IgD-negative memory B cell (primary cell): Measurements from ENCODE around the gene HCFC2. TPM values are rescaled to one million over a fixed set of nuclear protein-coding genes. Genes with fewer than 3 reads are reported as not detected.
A peak's percentile ranks its signal among the peaks of the same experiment; 100 is the strongest.

ENCODE experiments used
- H3K27ac Mint-ChIP-seq, 3 donors: one replicate each; pipeline ENCODE4 v1.8.0; 2020 to 2022; ENCODE audit warnings: mild to moderate bottlenecking in 3 of 3, mixed read lengths in 3 of 3, moderate library complexity in 1 of 3
- H3K27me3 Mint-ChIP-seq: one replicate; pipeline ENCODE4 v1.8.0; 2021; ENCODE audit warnings: mixed read lengths
- H3K36me3 Mint-ChIP-seq: one replicate; pipeline ENCODE4 v1.8.0; 2020; ENCODE audit warnings: mild to moderate bottlenecking, mixed read lengths
- H3K4me1 Mint-ChIP-seq, 3 donors: one replicate each; pipeline ENCODE4 v1.8.0; 2020 to 2022; ENCODE audit warnings: mixed read lengths in 3 of 3, mild to moderate bottlenecking in 1 of 3
- H3K4me3 Mint-ChIP-seq, 4 donors: one replicate each; pipeline ENCODE4 v1.8.0; 2020 to 2022; ENCODE audit warnings: mild to moderate bottlenecking in 4 of 4, mixed read lengths in 4 of 4, moderate library complexity in 3 of 4
- H3K9me3 Mint-ChIP-seq, 3 donors: one replicate each; pipeline ENCODE4 v1.8.0; 2020 to 2021; ENCODE audit warnings: mixed read lengths in 3 of 3, mild to moderate bottlenecking in 1 of 3
- polyA plus RNA-seq: library from polyadenylated mRNA; unstranded; fragments of 300-500 nt; fragmentation: Illumina TruSeq; gene quantifications from one replicate; pipeline ENCODE4 v1.2.3, GENCODE V29; 2021

HCFC2 gene
- polyA plus RNA-seq, 1 donor from 2014 or later, result 7.4 TPM

DNA sequence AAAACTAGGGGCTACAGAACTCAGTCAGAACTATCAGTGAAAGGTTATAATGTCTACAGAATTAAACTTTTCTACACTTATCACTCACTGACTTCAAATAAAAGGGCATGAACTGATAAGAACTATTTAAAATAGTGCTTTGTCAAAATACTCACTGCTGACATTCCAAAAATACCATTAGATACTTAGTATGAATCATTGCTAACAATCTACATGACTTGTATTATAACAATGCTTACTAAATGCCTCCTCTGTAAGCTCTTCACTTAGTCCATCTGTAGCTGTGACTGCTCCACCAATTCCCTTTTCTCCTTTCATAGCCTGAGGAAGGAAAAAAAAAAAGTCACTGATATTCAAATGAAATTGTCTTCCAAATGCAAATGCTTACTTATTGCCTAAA lies 56.7 kb downstream of the HCFC2 start:
- Mint-ChIP-seq H3K9me3 (no peaks in the 10 kb centered on the region), H3K27ac (no peak overlapping the region), H3K36me3 (peaks cover 3% of the 10 kb centered on the region), H3K4me3 (no peak overlapping the region), H3K4me1 (peaks cover 0 to 2% (median 1%) of the 10 kb centered on the region in 3 donors), H3K27me3 (no peaks in the 10 kb centered on the region)

DNA sequence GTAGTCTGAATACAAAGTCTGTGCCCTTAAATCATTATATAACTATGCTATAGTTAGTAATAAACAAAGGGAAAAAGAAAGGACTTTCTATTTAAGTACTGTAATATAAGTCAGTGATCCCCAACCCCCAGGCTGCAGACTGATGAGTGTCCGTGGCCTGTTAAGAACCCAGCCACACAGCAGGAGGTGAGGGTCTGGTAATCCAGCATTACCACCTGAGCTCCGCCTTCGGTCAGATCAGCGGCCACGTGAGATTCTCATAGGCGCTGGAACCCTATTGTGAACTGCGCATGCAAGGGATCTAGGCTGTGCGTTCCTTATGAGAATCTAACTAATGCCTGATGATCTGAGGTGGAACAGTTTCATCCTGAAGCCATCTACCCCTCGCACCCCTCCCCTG lies 58.0 kb downstream of the HCFC2 start:
- Mint-ChIP-seq H3K27ac (no peak overlapping the region), H3K4me1 (peaks cover 0 to 2% (median 1%) of the 10 kb centered on the region in 3 donors), H3K9me3 (no peaks in the 10 kb centered on the region), H3K4me3 (no peak overlapping the region), H3K27me3 (no peaks in the 10 kb centered on the region), H3K36me3 (peaks cover 4% of the 10 kb centered on the region)

DNA sequence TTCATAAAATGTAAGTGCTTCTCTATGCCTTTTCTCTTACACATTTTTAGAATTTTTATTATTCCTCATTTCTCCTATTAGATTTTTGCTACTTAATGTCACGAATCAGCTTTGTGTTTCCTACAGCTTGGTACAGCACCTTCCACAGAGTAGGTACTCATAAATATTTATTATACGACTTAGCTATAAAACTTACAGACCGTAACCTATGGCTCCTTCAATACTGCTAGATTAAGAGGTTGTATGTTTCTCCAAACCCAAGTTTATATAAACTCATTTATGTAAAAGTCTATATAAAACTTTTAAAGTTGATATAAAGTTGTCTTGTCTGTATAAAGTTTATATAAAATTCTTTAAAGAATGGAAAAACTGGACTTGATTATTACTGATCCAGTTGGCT lies 62.2 kb downstream of the HCFC2 start:
- no peak overlapping the region for H3K4me3 Mint-ChIP-seq
- no peaks in the 10 kb centered on the region for H3K9me3 Mint-ChIP-seq
- no peak overlapping the region for H3K27ac Mint-ChIP-seq
- peaks cover 4% of the 10 kb centered on the region for H3K36me3 Mint-ChIP-seq
- no peaks in the 10 kb centered on the region for H3K27me3 Mint-ChIP-seq
- H3K4me1 Mint-ChIP-seq, result peaks cover 0 to 7% (median 3%) of the 10 kb centered on the region in 3 donors

DNA sequence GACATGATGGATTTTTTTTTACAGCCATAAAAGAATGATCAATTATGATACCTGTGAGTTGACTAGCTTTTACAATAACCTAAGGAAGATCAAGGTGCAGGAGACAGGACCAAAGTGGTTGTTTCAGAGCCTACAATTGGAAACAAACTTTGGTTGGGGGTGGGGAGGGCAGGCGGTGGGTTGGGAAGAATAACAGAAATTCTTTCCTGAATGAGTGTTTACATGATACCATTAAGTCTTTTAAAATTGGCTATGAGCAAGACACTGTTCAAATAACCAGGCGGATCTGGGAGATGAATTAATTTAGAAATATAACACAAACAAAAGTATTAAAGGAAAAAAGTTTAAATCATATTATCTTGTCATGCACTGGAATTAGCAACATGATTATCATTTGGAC lies 66.4 kb downstream of the HCFC2 start:
- Mint-ChIP-seq H3K36me3 (peaks cover 2% of the 10 kb centered on the region), H3K4me1 (peaks cover 6 to 16% (median 13%) of the 10 kb centered on the region in 3 donors), H3K27me3 (no peaks in the 10 kb centered on the region)

DNA sequence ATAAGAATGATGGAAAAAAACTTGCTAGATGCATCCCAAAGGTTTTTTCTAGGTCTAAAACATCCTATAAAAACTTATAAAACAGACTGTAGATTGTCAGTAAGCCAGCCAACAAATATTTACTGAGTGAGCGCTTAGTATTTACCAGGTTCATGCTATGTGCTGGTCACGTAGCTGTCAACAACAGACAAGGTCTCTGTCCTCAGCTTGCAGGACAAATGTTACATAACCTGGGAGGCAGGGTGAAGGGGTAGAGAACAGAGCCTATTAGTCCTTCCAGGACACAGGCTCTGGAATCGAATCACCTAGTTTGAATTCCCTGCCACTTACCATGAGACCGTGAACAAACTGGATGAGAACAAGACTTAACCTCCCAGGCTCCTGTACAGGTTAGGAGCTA lies 67.3 kb downstream of the HCFC2 start:
- Mint-ChIP-seq H3K27ac (peak overlapping the region in 1 of 3 donors; percentile 24), H3K4me3 (no peak overlapping the region), H3K4me1 (peaks cover 13 to 23% (median 21%) of the 10 kb centered on the region in 3 donors), H3K27me3 (no peaks in the 10 kb centered on the region), H3K36me3 (no peaks in the 10 kb centered on the region), H3K9me3 (no peaks in the 10 kb centered on the region)

More for the DNA sequence above, 66.4 kb downstream of the HCFC2 start:
- Mint-ChIP-seq H3K9me3 (no peaks in the 10 kb centered on the region), H3K4me3 (no peak overlapping the region), H3K27ac (no peak overlapping the region)

DNA sequence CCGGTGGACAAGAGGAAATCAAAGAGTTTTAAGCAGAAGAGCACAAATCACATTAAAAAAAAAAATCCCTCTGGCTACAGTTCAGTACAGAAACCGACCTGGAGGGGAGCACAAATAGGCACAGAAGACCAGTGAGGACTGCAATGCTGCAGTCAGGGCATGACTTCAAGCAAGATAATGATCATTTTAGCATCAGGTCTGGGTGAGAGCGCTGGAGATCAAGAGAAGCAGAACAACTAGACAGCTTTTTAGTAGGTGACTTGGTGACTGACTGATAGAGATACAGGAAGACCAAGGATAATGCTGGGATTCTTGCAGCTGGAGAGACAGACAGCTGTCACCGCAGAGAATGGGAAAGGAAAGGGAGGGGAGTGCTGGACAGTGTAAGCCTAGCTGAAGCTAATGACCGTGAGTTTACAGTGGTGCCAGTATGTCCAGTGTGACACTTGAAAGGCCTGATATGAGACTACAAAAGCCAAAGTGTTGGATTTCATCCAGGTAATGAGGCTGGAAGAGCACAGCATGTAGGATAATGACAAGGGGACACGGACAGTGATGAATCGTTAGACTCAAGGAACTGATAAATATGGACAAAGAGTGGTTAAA lies 68.1 kb downstream of the HCFC2 start:
- H3K36me3 Mint-ChIP-seq, result no peaks in the 10 kb centered on the region
- H3K4me1 Mint-ChIP-seq, result peaks cover 19 to 29% (median 29%) of the 10 kb centered on the region in 3 donors
- no peak overlapping the region for H3K4me3 Mint-ChIP-seq
- no peaks in the 10 kb centered on the region for H3K9me3 Mint-ChIP-seq
- H3K27me3 Mint-ChIP-seq, result no peaks in the 10 kb centered on the region
- H3K27ac Mint-ChIP-seq, result no peak overlapping the region

DNA sequence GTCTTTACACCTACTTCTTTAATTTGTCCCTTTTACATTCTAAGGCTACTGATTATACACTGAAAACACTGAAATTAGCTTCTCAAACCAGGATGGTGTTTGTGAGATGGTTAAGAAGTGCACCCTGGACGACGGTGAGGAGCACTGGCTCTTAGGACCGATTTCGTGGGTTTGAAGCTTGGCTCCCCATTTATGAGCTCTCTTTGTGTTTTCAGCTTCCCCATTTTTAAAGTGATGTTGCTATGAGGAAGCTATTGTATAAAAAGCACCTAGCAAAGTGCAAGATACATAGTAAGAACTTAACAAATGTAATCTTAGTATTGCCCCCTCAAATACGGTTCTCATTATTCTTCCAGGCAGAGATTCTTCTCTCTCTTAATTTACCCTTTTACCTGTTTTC lies 69.0 kb downstream of the HCFC2 start:
- Mint-ChIP-seq H3K27me3 (no peaks in the 10 kb centered on the region), H3K27ac (no peak overlapping the region), H3K4me1 (peaks cover 19 to 29% (median 28%) of the 10 kb centered on the region in 3 donors), H3K36me3 (no peaks in the 10 kb centered on the region), H3K9me3 (no peaks in the 10 kb centered on the region), H3K4me3 (peak overlapping the region in 1 of 4 donors; percentile 34)

DNA sequence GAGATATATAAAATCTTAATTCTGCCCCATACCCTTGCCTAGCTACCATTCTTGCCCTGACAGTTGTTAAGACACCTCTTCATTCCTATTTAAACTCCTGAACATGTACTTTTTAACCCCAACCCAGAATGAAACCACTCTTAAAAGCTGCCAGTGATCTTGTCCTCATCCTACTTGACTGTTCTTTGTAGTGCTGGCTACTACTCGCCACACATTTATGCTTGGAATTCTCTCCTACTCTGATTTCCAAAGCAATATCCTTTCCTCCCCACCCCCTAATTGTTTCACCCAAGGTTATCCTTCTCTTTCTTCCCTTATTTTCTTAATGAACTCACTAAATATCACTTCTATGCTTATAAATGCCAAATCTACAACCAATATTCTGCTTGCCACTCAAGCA lies 69.5 kb downstream of the HCFC2 start:
- H3K4me1 Mint-ChIP-seq, result peaks cover 19 to 28% (median 28%) of the 10 kb centered on the region in 3 donors
- H3K27me3 Mint-ChIP-seq, result no peaks in the 10 kb centered on the region
- no peaks in the 10 kb centered on the region for H3K36me3 Mint-ChIP-seq
- no peak overlapping the region for H3K4me3 Mint-ChIP-seq
- H3K9me3 Mint-ChIP-seq, result no peaks in the 10 kb centered on the region
- no peak overlapping the region for H3K27ac Mint-ChIP-seq

DNA sequence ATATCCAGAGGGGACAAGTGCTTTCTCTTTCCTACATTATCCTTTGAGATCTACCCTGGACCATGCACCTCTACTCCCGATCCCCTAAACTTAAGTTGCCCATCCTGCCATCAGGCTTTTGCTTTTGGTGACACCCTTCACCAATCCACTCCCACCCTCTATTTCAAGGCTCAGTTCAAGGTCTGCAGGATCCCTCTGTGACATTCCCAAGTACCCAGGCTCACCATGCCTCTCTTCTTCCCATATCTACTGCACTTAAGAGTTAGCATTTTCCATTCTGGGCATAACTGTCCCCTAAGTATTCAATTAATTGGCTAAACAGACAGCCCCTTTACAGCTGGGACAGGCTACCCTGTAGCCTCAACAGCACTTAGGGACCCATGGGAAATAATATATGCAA lies 70.6 kb downstream of the HCFC2 start:
- Mint-ChIP-seq H3K4me3 (no peak overlapping the region), H3K9me3 (no peaks in the 10 kb centered on the region), H3K36me3 (no peaks in the 10 kb centered on the region), H3K4me1 (peaks cover 19 to 28% (median 22%) of the 10 kb centered on the region in 3 donors), H3K27me3 (no peaks in the 10 kb centered on the region), H3K27ac (no peak overlapping the region)

DNA sequence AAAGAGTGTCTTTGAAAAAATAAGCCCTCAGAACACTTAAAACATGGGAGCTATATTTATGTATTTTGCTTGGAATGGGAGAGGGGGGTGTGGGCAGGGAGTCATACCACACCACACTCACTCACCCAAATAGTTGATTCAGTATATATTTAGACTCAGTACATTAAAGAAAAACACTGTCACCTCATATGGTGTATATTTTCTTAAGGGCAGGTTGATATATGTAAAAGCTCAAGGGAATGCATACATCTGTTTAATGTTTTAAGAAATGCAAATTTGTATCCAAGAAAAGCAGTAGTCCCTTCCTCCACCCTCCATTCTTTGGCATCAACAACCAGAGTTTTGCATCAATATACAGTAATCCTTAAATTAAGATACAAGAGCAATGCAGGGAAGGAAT lies 72.2 kb downstream of the HCFC2 start:
- Mint-ChIP-seq H3K4me1 (peaks cover 19 to 26% (median 22%) of the 10 kb centered on the region in 3 donors), H3K4me3 (peak overlapping the region; percentile 91 to 98 (median 94)), H3K36me3 (peaks cover under 1% of the 10 kb centered on the region), H3K9me3 (no peaks in the 10 kb centered on the region), H3K27ac (peak overlapping the region in 2 of 3 donors; percentile 44 to 84), H3K27me3 (no peaks in the 10 kb centered on the region)

DNA sequence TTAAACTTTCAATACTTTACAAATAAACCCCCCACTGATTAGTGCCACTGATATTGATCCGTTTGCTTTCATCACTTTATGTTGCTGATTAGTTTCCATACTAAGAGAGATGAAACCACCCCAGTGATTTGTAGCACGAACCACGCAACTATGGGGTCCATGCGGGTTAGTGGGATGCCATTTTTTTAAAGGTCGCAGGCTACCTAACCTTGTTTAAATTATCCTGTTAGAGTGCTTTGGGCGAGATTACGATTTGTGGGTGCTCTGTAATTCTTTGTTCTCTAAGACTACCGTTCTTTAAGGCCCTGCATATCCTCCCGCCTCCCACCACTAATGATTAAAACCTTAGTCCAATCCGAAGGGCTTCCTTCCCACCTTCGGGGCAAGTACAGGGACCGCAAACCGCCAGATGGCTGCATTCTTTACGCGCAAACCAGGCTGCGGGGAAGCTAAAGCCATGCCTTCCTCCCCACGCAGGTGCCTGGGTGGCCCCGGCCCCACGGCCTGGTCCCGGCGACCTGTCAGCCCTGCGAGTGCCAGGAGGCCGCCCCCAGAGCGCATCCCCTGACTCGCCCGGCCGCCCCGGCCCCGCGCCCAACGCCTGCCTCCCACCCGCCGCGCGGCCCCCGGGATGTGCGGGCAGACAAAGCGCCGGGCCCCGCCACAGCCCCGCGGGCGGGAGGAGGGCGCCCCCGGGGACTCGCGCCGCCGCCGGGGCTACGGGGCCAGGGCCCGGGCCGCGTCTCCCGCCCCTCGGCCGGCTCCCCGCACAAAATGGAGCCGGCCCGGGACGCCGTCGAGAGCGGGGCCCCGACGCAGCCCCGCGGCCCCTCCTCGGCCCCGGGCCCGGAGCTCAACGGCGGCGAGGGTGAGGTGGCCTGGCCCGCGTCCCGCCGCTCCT lies 72.9 kb downstream of the HCFC2 start:
- no peaks in the 10 kb centered on the region for H3K27me3 Mint-ChIP-seq
- peaks cover 1% of the 10 kb centered on the region for H3K36me3 Mint-ChIP-seq
- H3K27ac Mint-ChIP-seq, result peak overlapping the region; percentile 44 to 94 (median 84)
- H3K4me3 Mint-ChIP-seq, result peak overlapping the region; percentile 91 to 98 (median 94)
- peaks cover 16 to 25% (median 19%) of the 10 kb centered on the region in 3 donors for H3K4me1 Mint-ChIP-seq
- no peaks in the 10 kb centered on the region for H3K9me3 Mint-ChIP-seq

DNA sequence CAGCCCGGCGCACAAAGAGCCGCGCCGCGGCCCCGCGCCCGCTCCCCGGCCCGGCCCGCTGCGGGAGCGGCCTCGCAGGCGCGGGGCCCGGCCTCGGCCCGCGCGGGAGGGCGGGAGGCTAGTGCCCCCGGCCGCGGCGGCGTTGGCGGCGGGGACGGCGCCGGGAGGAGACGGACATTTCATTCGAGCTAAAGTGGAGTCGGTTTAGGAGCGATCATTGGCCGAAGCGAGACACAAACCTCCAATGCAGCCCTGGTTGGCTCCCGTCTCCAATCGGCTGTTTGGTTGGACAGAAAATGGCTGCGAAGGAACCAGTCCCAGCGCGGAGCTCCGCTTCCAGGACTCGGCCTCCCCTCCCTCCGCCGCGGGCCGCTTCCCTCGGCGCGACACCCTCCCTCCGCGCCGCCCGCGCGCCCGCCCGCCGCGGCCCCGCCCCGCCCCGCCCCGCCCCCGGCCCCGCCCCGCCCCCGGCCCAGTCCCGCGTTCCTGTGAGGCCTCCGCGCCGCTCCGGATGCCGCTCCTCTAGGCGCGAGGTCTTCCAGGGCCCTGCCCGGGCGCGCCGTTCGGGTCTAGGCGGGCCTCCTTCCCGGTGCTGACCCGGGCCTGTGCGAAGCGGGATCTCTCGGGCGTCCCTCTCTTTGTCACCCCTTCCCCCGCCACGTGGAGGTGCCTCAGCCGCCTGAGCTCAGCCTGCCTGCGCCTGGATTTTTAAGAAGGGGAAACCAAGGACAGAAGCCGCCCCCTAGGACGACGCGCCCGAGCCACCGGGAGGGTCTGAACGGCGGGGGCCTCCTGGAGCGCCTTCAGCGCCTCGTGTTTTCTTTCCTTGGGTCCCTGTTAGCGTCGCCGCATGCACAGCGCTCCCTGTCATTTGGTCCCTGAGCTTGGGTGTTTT lies 73.8 kb downstream of the HCFC2 start, which contains the start of gene NFYB:
TSS of gene NFYB (minus strand) at position 309 of the 895 bp plus-strand sequence. CDS start 2,757 bp downstream, outside the sequence.
- H3K27me3 Mint-ChIP-seq, result peaks cover under 1% of the 10 kb centered on the region

DNA sequence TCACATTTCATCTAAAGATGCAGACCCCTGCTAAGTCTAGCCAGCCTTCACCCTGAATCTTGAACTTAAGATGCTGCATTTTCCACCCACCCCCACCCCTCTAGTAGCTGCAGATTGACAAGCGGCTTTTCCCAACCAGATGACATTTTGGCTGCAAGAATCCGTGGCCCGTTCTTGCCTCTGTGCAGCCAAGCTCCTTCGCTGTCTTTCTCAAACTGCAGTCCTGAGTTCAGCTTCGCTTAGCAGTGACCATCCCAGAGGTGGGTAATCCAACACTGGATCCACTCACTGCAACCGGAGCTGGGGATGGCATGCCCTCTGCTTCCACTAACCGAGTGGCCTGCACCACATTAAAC lies 74.4 kb downstream of the HCFC2 start:
- Mint-ChIP-seq H3K27ac (peak overlapping the region in 1 of 3 donors; percentile 43), H3K4me1 (peaks cover 15 to 18% (median 16%) of the 10 kb centered on the region in 3 donors), H3K36me3 (peaks cover 1% of the 10 kb centered on the region), H3K9me3 (peaks cover 0 to 1% (median 0%) of the 10 kb centered on the region in 3 donors), H3K27me3 (peaks cover 3% of the 10 kb centered on the region), H3K4me3 (peak overlapping the region; percentile 67 to 78 (median 68))

More for the DNA sequence above, 73.8 kb downstream of the HCFC2 start, which contains the start of gene NFYB:
- peak within 1 kb of the TSS; percentile 91 to 98 (median 94) for H3K4me3 Mint-ChIP-seq
- peaks cover 15 to 19% (median 16%) of the 10 kb centered on the region in 3 donors for H3K4me1 Mint-ChIP-seq
- peak within 1 kb of the TSS; percentile 44 to 94 (median 84) for H3K27ac Mint-ChIP-seq
- peaks cover 1% of the 10 kb centered on the region for H3K36me3 Mint-ChIP-seq
- no peaks in the 10 kb centered on the region for H3K9me3 Mint-ChIP-seq

DNA sequence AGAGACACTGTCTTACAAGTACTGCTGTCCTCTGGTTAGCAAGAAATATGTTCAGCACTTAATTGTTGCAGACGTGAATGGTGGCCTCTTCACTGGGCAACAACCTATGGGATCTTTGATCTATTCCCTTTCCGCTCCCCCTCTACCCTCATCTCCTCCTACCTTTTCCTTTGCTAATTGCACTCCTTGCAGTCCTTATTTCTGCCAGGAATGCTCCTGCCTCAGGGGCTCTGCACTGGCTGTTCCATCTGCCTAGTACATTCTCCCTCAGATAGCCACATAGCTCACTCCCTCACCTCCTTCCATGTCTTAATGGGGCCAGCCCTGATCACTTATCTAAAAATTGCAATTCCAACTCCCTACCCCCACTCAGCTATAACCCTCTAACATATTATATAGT lies 78.2 kb downstream of the HCFC2 start:
- H3K36me3 Mint-ChIP-seq, result peaks cover 1% of the 10 kb centered on the region
- H3K9me3 Mint-ChIP-seq, result peaks cover 0 to 2% (median 1%) of the 10 kb centered on the region in 3 donors
- H3K27me3 Mint-ChIP-seq, result peaks cover 5% of the 10 kb centered on the region
- H3K27ac Mint-ChIP-seq, result no peak overlapping the region
- H3K4me1 Mint-ChIP-seq, result no peaks in the 10 kb centered on the region
- peak overlapping the region in 1 of 4 donors; percentile 36 for H3K4me3 Mint-ChIP-seq
